GM23338 (cell line): ENCODE results near the gene OR2A12. TPM values are rescaled to one million over a fixed set of nuclear protein-coding genes. Genes with fewer than 3 reads are reported as not detected.

Source experiments
- ATAC-seq: fragments of 200-7000 bp; cut with Tn5 transposase; 3 replicates; pipeline ENCODE4 v1.9.1; 2020
- DNase-seq: peaks from one replicate; pipeline ENCODE4 v3.0.0-alpha.2; 2015; ENCODE audit warnings: low spot score
- H2AFZ ChIP-seq: fragments of 200-600 bp; sonication (generic); 2 replicates; pipeline ENCODE4 v1.8.0; 2016; ENCODE audit warnings: antibody characterized with exemption, mild to moderate bottlenecking, moderate library complexity
- H3F3A ChIP-seq: fragments of 200-600 bp; sonication (generic); replicated peaks from 2 replicates; pipeline ENCODE4 v1.8.0; 2017; ENCODE audit warnings: antibody characterized with exemption, mixed run types, low read depth
- H3K27ac ChIP-seq: fragments of 200-600 bp; sonication (generic); 2 replicates; pipeline ENCODE4 v1.6.1; 2016; ENCODE audit warnings: low read depth
- H3K27me3 ChIP-seq: fragments of 200-600 bp; sonication (generic); 2 replicates; pipeline ENCODE4 v1.8.0; 2016; ENCODE audit warnings: mild to moderate bottlenecking, mixed run types, moderate library complexity; ENCODE audit not compliant: insufficient read depth
- H3K36me3 ChIP-seq: fragments of 200-600 bp; sonication (generic); 2 replicates; pipeline ENCODE4 v1.8.0; 2016; ENCODE audit warnings: mild to moderate bottlenecking; ENCODE audit not compliant: insufficient read depth
- H3K4me1 ChIP-seq: fragments of 200-600 bp; sonication (generic); 2 replicates; pipeline ENCODE4 v1.8.0; 2016; ENCODE audit warnings: mild to moderate bottlenecking, moderate library complexity; ENCODE audit not compliant: insufficient read depth
- H3K4me2 ChIP-seq: fragments of 200-600 bp; sonication (generic); 2 replicates; pipeline ENCODE4 v1.7.1; 2017; ENCODE audit warnings: mixed run types
- H3K4me3 ChIP-seq: fragments of 200-600 bp; sonication (generic); 2 replicates; pipeline ENCODE4 v1.6.1; 2016; ENCODE audit warnings: mixed run types
- H3K79me2 ChIP-seq: fragments of 200-600 bp; sonication (generic); replicated peaks from 2 replicates; pipeline ENCODE4 v1.8.0; 2017; ENCODE audit warnings: mild to moderate bottlenecking; ENCODE audit not compliant: insufficient read depth
- H3K9me2 ChIP-seq: fragments of 200-600 bp; sonication (generic); 2 replicates; pipeline ENCODE4 v1.8.0; 2017; ENCODE audit not compliant: insufficient read depth
- H4K20me1 ChIP-seq: fragments of 200-600 bp; sonication (generic); replicated peaks from 2 replicates; pipeline ENCODE4 v1.8.0; 2017; ENCODE audit warnings: mild to moderate bottlenecking; ENCODE audit not compliant: insufficient read depth
- H3K27ac Mint-ChIP-seq: 2 replicates; pipeline ENCODE4 v1.8.0; 2020; ENCODE audit warnings: inconsistent platforms, mild to moderate bottlenecking, moderate library complexity, mixed read lengths
- H3K27me3 Mint-ChIP-seq: 3 replicates; pipeline ENCODE4 v1.8.0; 2022; ENCODE audit warnings: low read depth, mild to moderate bottlenecking, moderate library complexity, mixed read lengths, inconsistent platforms; ENCODE audit not compliant: insufficient read depth, poor library complexity
- H3K36me3 Mint-ChIP-seq: 3 replicates; pipeline ENCODE4 v1.8.0; 2021; ENCODE audit warnings: low read depth, mild to moderate bottlenecking, inconsistent platforms, moderate library complexity, mixed read lengths
- H3K4me1 Mint-ChIP-seq: 3 replicates; pipeline ENCODE4 v1.8.0; 2020; ENCODE audit warnings: mild to moderate bottlenecking, inconsistent platforms, mixed read lengths
- H3K4me3 Mint-ChIP-seq: 3 replicates; pipeline ENCODE4 v1.8.0; 2021; ENCODE audit warnings: moderate library complexity, mild to moderate bottlenecking, inconsistent platforms, mixed read lengths
- H3K9me3 Mint-ChIP-seq: 3 replicates; pipeline ENCODE4 v1.8.0; 2020; ENCODE audit warnings: moderate library complexity, mild to moderate bottlenecking, inconsistent platforms, mixed read lengths
- CREB1 ChIP-seq: fragments of 250-450 bp; sonication (Bioruptor Pico); IDR thresholded peaks from 2 replicates; pipeline ENCODE4 v1.5.0; 2020; ENCODE audit warnings: low read depth, mild to moderate bottlenecking, moderate library complexity
- CTCF ChIP-seq, 2 experiments: fragments of 200-600 bp in 1 of 2; sonication (generic) in 1 of 2; conservative IDR thresholded peaks; 2 replicates each; pipeline versions ENCODE4 v1.5.1 to v1.6.1; 2016 to 2017; ENCODE audit warnings: antibody characterized with exemption in 2 of 2, low read depth in 2 of 2, mild to moderate bottlenecking in 2 of 2, moderate library complexity in 1 of 2
- JUNB ChIP-seq: IDR thresholded peaks from one replicate; pipeline ENCODE4 v1.6.1; 2016; ENCODE audit warnings: antibody characterized with exemption; ENCODE audit not compliant: unreplicated experiment
- NANOG ChIP-seq: IDR thresholded peaks from 2 replicates; pipeline ENCODE4 v1.6.1; 2016; ENCODE audit warnings: antibody characterized with exemption, borderline replicate concordance
- POLR2AphosphoS5 ChIP-seq: IDR thresholded peaks from 2 replicates; pipeline ENCODE4 v1.6.1; 2016; ENCODE audit warnings: antibody characterized with exemption, low read depth
- STAT1 ChIP-seq: IDR thresholded peaks from one replicate; pipeline ENCODE4 v1.6.1; 2016; ENCODE audit warnings: antibody characterized with exemption; ENCODE audit not compliant: unreplicated experiment
- polyA plus RNA-seq: library from polyadenylated mRNA; unstranded; fragments of >200 nt; fragmentation: Nextera tagmentation; extraction: Ambion mirVana; gene quantifications from 2 replicates; pipeline ENCODE4 v1.2.1, GENCODE V29; 2016
- total RNA-seq: library from RNA; depleted of rRNA; stranded (reverse); fragments of >200 nt; shearing (Covaris generic); gene quantifications from 2 replicates; pipeline ENCODE4 v1.2.3, GENCODE V29; 2014

The OR2A12 gene
- total and polyA plus RNA-seq, 2 experiments from 2014 or later = not detected

GRCh38 chr7:144113651-144114050 is 27.6 kb downstream of the OR2A12 start:
- H3K4me1 ChIP-seq = no peaks in the 10 kb centered on the region
- no peaks in the 10 kb centered on the region for H3K27me3 ChIP-seq
- no peak overlapping the region for H3K4me3 ChIP-seq
- peaks cover 1% of the 10 kb centered on the region; the same call in 1 of the 3 replicates for H3K9me3 Mint-ChIP-seq
- H3K79me2 ChIP-seq = no peaks in the 10 kb centered on the region
- no peaks in the 10 kb centered on the region for H4K20me1 ChIP-seq
- no peak for ATAC-seq
- H3F3A ChIP-seq = no peaks in the 10 kb centered on the region
- no peak overlapping the region for H3K4me2 ChIP-seq
- H2AFZ ChIP-seq = no peak overlapping the region
- no peak overlapping the region for H3K27ac Mint-ChIP-seq
- DNase-seq = no peak
- no peak overlapping the region for H3K4me3 Mint-ChIP-seq
- no peaks in the 10 kb centered on the region; the same call in 2 of the 3 replicates for H3K36me3 Mint-ChIP-seq
- H3K27ac ChIP-seq = no peak overlapping the region
- no peaks in the 10 kb centered on the region for H3K4me1 Mint-ChIP-seq
- H3K9me2 ChIP-seq = peaks cover 4% of the 10 kb centered on the region; the same call in 1 of the 2 replicates
- H3K36me3 ChIP-seq = no peaks in the 10 kb centered on the region
- no peaks in the 10 kb centered on the region for H3K27me3 Mint-ChIP-seq
- TF ChIP-seq NANOG = no peak
- TF ChIP-seq STAT1 = no peak

GRCh38 chr7:144118341-144118740 is 32.3 kb downstream of the OR2A12 start:
- no peak overlapping the region for H3K4me3 ChIP-seq
- no peak for TF ChIP-seq JUNB
- peak in 1 of 2 experiments; percentile 26; a peak in 1 of 4 replicates for TF ChIP-seq CTCF (conservative IDR thresholded peaks at IDR 0.05; ENCODE audit: low read depth in 2 of 2)
- Mint-ChIP-seq H3K27ac (no peak overlapping the region), H3K27me3 (no peaks in the 10 kb centered on the region), H3K4me1 (no peaks in the 10 kb centered on the region), H3K9me3 (peaks cover 5% of the 10 kb centered on the region; the same call in 1 of the 3 replicates), H3K36me3 (no peaks in the 10 kb centered on the region; the same call in 2 of the 3 replicates), H3K4me3 (no peak overlapping the region)
- no peaks in the 10 kb centered on the region for H3K36me3 ChIP-seq
- H3F3A ChIP-seq = no peaks in the 10 kb centered on the region
- ATAC-seq (no peak), DNase-seq (peak; percentile 11)
- no peaks in the 10 kb centered on the region for H3K27me3 ChIP-seq
- H3K4me2 ChIP-seq = no peak overlapping the region
- H2AFZ ChIP-seq = no peak overlapping the region
- H3K27ac ChIP-seq = no peak overlapping the region
- H3K4me1 ChIP-seq = no peaks in the 10 kb centered on the region
- H4K20me1 ChIP-seq = no peaks in the 10 kb centered on the region
- H3K9me2 ChIP-seq = peaks cover 8% of the 10 kb centered on the region; the same call in 1 of the 2 replicates
- no peaks in the 10 kb centered on the region for H3K79me2 ChIP-seq

DNA sequence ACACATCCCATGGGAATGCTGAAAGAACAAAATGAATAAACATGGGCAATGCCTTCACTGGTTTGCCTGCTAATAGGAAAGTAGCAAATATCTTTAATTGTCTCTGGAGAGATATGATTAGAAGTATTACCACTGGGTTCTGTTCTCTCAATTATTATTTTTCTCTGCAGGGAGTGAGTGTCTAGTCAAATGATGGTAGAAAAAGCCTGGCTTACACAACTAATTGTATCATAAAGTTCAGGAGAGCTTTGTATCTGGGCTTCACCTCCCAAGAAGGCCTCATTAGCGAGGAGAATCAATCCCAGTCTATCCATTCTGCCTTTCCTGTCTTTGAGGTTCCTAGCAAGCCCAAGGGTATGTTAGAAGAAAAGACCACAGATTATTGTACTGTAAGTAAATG is 36.8 kb downstream of the OR2A12 start, which contains the start of gene OR2A14:
TSS of gene OR2A14 (plus strand) at position 301 of the 400 bp plus-strand sequence. CDS start 5,937 bp downstream, outside the sequence.
- Histone ChIP-seq H3K4me1 (no peaks in the 10 kb centered on the region), H3K27ac (no peak within 1 kb of the TSS), H3K36me3 (no peaks in the 10 kb centered on the region), H2AFZ (no peak within 1 kb of the TSS), H3F3A (no peaks in the 10 kb centered on the region), H4K20me1 (no peaks in the 10 kb centered on the region), H3K79me2 (no peaks in the 10 kb centered on the region), H3K27me3 (no peaks in the 10 kb centered on the region), H3K4me2 (no peak within 1 kb of the TSS), H3K9me2 (peaks cover 8% of the 10 kb centered on the region; the same call in 1 of the 2 replicates), H3K4me3 (no peak within 1 kb of the TSS)
- Mint-ChIP-seq H3K27ac (no peak within 1 kb of the TSS), H3K4me3 (no peak within 1 kb of the TSS), H3K4me1 (no peaks in the 10 kb centered on the region), H3K9me3 (peaks cover 5% of the 10 kb centered on the region; the same call in 1 of the 3 replicates), H3K27me3 (no peaks in the 10 kb centered on the region), H3K36me3 (no peaks in the 10 kb centered on the region; the same call in 2 of the 3 replicates)
- no peak for DNase-seq
- no peak for ATAC-seq
- no peak for TF ChIP-seq CREB1
- TF ChIP-seq POLR2AphosphoS5 = no peak
